ENCODE data around the gene TCFL5. TPM values are rescaled to one million over a fixed set of nuclear protein-coding genes. Genes with fewer than 3 reads are reported as not detected.

The TCFL5 gene
- polyA plus RNA-seq, 4 donors: 10.9 to 14.5 (median 12.7) TPM

- DNase-seq (ENCODE audit: low read depth in 4 of 4, low spot score in 2 of 4): no peak
These were observed 36.0 kb upstream of the TCFL5 start for GRCh38 chr20:62897666-62898065.

GRCh38 chr20:62896526-62896925, 34.9 kb upstream of the TCFL5 start:
- DNase-seq (ENCODE audit: low read depth in 4 of 4, low spot score in 2 of 4): no peak

GRCh38 chr20:62895539-62895938, 33.9 kb upstream of the TCFL5 start:
- no peak for DNase-seq (ENCODE audit: low read depth in 4 of 4, low spot score in 2 of 4)

GRCh38 chr20:62894261-62894660, 32.6 kb upstream of the TCFL5 start:
- DNase-seq (ENCODE audit: low read depth in 4 of 4, low spot score in 2 of 4): no peak

- DNase-seq (ENCODE audit: low read depth in 4 of 4, low spot score in 2 of 4): no peak
These were observed 32.1 kb upstream of the TCFL5 start for GRCh38 chr20:62893700-62894099.

- DNase-seq (ENCODE audit: low read depth in 4 of 4, low spot score in 2 of 4): no peak
These were observed 31.0 kb upstream of the TCFL5 start for GRCh38 chr20:62892348-62893304.

GRCh38 chr20:62891111-62891510, 29.5 kb upstream of the TCFL5 start:
- DNase-seq (ENCODE audit: low read depth in 4 of 4, low spot score in 2 of 4): no peak

GRCh38 chr20:62890444-62890843, 28.8 kb upstream of the TCFL5 start:
- no peak for DNase-seq (ENCODE audit: low read depth in 4 of 4, low spot score in 2 of 4)

- no peak for DNase-seq (ENCODE audit: low read depth in 4 of 4, low spot score in 2 of 4)
These were observed 28.2 kb upstream of the TCFL5 start for GRCh38 chr20:62889871-62890270.

GRCh38 chr20:62889411-62889810, 27.8 kb upstream of the TCFL5 start:
- DNase-seq (ENCODE audit: low read depth in 4 of 4, low spot score in 2 of 4): no peak

- DNase-seq (ENCODE audit: low read depth in 4 of 4, low spot score in 2 of 4): no peak
These were observed 27.3 kb upstream of the TCFL5 start for GRCh38 chr20:62888910-62889309.

GRCh38 chr20:62888406-62888805, 26.8 kb upstream of the TCFL5 start:
- no peak for DNase-seq (ENCODE audit: low read depth in 4 of 4, low spot score in 2 of 4)

GRCh38 chr20:62887860-62888239, 26.2 kb upstream of the TCFL5 start:
- no peak for DNase-seq (ENCODE audit: low read depth in 4 of 4, low spot score in 2 of 4)

- no peak for DNase-seq (ENCODE audit: low read depth in 4 of 4, low spot score in 2 of 4)
These were observed 25.7 kb upstream of the TCFL5 start for GRCh38 chr20:62887152-62887859.

GRCh38 chr20:62886709-62887058, 25.1 kb upstream of the TCFL5 start:
- no peak for DNase-seq (ENCODE audit: low read depth in 4 of 4, low spot score in 2 of 4)

- no peak for DNase-seq (ENCODE audit: low read depth in 4 of 4, low spot score in 2 of 4)
These were observed 24.5 kb upstream of the TCFL5 start for GRCh38 chr20:62885896-62886708.

GRCh38 chr20:62885046-62885895, 23.6 kb upstream of the TCFL5 start:
- DNase-seq (ENCODE audit: low read depth in 4 of 4, low spot score in 2 of 4): no peak

GRCh38 chr20:62884556-62884955, 22.9 kb upstream of the TCFL5 start:
- no peak for DNase-seq (ENCODE audit: low read depth in 4 of 4, low spot score in 2 of 4)

- DNase-seq (ENCODE audit: low read depth in 4 of 4, low spot score in 2 of 4): no peak
These were observed 20.8 kb upstream of the TCFL5 start for GRCh38 chr20:62882426-62882825.
